WERI-Rb-1 (cell line): ENCODE data around the gene KRT72.

Experiments
- DNase-seq: peaks from one replicate; pipeline ENCODE4 v3.0.0-alpha.2; 2020
- H3K27ac ChIP-seq: fragments of 250-450 bp; sonication (Bioruptor Pico); 2 replicates; pipeline ENCODE4 v1.5.1; 2020; ENCODE audit warnings: mild to moderate bottlenecking, moderate library complexity
- H3K27me3 ChIP-seq: fragments of 250-450 bp; sonication (Bioruptor Pico); 2 replicates; pipeline ENCODE4 v1.5.1; 2021; ENCODE audit warnings: mild to moderate bottlenecking, low read depth, moderate library complexity; ENCODE audit not compliant: insufficient read depth, severe bottlenecking
- H3K36me3 ChIP-seq: fragments of 250-450 bp; sonication (Bioruptor Pico); 2 replicates; pipeline ENCODE4 v1.5.1; 2020; ENCODE audit warnings: mild to moderate bottlenecking, moderate library complexity
- H3K4me3 ChIP-seq: 2 replicates; pipeline ENCODE4 v1.5.1; 2011; ENCODE audit warnings: low read depth, mild to moderate bottlenecking, control low read depth, low read length
- H3K9me3 ChIP-seq: fragments of 250-450 bp; sonication (Bioruptor Pico); 2 replicates; pipeline ENCODE4 v1.5.1; 2021; ENCODE audit warnings: mild to moderate bottlenecking, moderate library complexity; ENCODE audit not compliant: severe bottlenecking
- CTCF ChIP-seq: IDR thresholded peaks from 2 replicates; pipeline ENCODE4 v1.5.1; 2011; ENCODE audit warnings: low read depth, mild to moderate bottlenecking, control low read depth, inconsistent platforms, low read length

Gene KRT72

DNA sequence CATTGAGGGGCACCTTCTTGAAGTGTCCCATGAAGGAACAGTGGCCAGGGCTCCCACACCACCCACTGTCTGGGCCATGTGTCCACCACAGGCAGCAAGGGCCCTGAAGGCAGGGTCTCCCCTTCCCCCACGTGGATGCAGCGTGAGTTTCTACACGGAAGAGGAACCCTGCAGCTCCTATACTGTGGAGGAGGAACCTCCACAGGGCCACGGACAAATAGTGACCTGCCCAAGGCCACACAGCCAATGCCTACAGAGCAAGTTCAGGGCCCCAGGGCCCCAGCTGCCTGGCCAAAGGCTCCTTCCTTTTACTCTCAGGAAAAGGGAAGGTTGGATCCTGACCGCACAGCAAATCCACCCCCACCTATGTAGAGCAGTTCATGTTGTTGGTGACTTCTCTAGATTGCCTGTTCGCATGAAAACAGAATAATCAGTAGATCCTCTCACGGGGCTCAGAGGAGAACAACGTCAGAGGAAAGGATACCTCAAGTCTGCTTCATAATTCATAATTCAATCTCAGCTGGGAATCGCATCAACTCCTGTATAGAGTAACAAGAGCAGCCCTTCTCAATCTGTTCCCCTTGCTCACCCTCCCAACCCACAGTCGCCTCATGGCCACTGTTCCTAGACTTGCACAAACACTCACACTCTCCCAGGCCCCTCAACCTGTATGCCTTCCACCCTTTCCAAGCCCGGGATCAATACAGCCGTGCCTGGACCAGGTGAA, 28.2 kb upstream of the KRT72 start:
- no peaks in the 10 kb centered on the region for H3K36me3 ChIP-seq
- no peak overlapping the region for H3K27ac ChIP-seq
- no peak for TF ChIP-seq CTCF
- H3K27me3 ChIP-seq: peaks cover 78% of the 10 kb centered on the region
- H3K4me3 ChIP-seq: no peak overlapping the region
- no peaks in the 10 kb centered on the region for H3K9me3 ChIP-seq
- DNase-seq: no peak

DNA sequence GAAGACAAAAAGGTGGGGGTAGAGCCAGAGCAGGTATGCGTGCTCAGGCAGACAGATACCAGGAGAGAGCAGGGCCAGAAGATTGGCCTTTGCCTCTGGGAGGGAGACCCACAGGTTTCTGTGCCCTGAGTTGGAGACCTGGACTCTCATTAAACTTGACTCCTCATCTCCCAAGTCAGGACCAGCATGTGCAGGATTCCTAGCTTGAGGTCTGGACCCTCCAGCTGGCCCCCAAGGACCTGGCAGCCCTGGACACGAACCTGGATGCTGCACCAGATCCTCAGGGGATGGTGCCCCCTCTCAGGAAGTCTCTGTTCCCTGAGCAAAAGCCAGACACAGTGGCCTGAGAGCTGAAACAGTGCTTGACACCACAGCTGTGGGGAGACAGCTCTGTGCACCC, 27.6 kb upstream of the KRT72 start:
- DNase-seq: no peak
- no peaks in the 10 kb centered on the region for H3K9me3 ChIP-seq
- H3K27me3 ChIP-seq: peaks cover 78% of the 10 kb centered on the region
- H3K36me3 ChIP-seq: no peaks in the 10 kb centered on the region
- no peak for TF ChIP-seq CTCF
- no peak overlapping the region for H3K27ac ChIP-seq
- H3K4me3 ChIP-seq: no peak overlapping the region

GRCh38 chr12:52628111-52628507, 26.8 kb upstream of the KRT72 start:
- no peak for TF ChIP-seq CTCF
- Histone ChIP-seq H3K27ac (no peak overlapping the region), H3K27me3 (peaks cover 75% of the 10 kb centered on the region), H3K36me3 (no peaks in the 10 kb centered on the region), H3K4me3 (no peak overlapping the region), H3K9me3 (no peaks in the 10 kb centered on the region)
- no peak for DNase-seq

DNA sequence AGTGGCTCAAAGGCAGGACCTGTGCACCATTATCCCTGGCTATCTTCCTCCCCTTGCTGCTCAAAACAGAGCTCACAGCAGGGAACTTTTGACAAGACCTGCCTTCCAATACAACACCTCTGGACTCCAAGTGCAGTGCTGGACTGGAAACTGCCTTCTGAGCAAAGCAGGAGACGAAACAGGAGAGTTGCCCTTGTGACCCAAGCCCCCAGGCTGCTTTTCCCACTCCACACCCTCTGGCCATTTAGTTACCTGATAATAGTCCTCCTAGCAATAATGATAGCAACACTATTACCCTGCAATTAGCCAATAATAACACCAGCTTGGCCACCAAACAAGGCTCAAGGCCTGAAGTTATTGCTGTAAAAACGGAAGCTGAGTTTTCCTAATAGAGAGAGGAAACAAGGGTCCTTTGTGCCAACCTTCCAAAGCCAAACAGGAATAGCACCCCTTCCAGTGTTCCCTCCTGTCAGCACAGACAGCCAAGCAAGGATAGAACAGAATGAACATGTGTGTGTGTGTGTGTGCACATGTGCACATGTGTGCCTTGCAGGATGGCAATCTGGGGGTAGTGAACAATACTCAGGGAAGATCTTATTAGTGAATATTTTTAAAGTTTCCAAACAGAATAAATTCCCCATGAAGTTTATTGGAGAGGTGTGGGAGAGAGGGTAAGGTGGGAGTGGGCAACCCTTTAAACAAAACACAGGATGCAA, 26.3 kb upstream of the KRT72 start:
- H3K27ac ChIP-seq: no peak overlapping the region
- TF ChIP-seq CTCF: no peak

DNA sequence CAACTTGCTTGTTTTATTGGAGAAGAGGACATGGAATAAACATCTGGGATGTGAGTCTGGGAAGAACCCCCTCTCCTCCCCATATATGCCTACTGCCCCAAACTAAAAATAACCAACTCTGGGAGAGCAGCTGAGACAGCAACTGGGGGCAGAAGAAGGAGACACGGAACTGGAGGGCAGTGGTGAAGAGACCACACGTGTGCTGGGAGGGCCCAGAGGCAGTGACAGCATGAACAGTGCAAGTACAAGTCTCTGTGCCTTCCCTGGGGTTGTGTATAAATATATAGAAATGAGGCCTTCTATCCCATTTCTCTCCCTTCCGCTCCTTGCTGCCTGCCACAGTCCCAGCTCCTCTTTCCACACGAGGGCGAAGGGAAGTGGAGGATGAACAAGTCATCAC, 21.1 kb upstream of the KRT72 start:
- Histone ChIP-seq H3K27me3 (peaks cover 67% of the 10 kb centered on the region), H3K4me3 (no peak overlapping the region), H3K36me3 (no peaks in the 10 kb centered on the region), H3K27ac (no peak overlapping the region), H3K9me3 (no peaks in the 10 kb centered on the region)
- no peak for DNase-seq
- TF ChIP-seq CTCF: no peak

More for the DNA sequence above, 26.3 kb upstream of the KRT72 start:
- Histone ChIP-seq H3K9me3 (no peaks in the 10 kb centered on the region), H3K27me3 (peaks cover 76% of the 10 kb centered on the region), H3K36me3 (no peaks in the 10 kb centered on the region), H3K4me3 (no peak overlapping the region)
- no peak for DNase-seq
